ENCODE data around the gene GPR152.
A peak's percentile ranks its signal among the peaks of the same experiment; 100 is the strongest.
"Not testable (repeated sequence)": the region's sequence is repeated elsewhere in the genome, so short reads cannot be mapped to it uniquely, and the experiment has no call there.

Gene GPR152

GRCh38 chr11:67489203-67489884 is 36.8 kb upstream of the GPR152 start:
- no peak for DNase-seq

- no peak for DNase-seq
Measured at GRCh38 chr11:67486481-67487195, 34.1 kb upstream of the GPR152 start.

GRCh38 chr11:67485873-67486361 is 33.4 kb upstream of the GPR152 start:
- not testable (repeated sequence) for DNase-seq

DNA sequence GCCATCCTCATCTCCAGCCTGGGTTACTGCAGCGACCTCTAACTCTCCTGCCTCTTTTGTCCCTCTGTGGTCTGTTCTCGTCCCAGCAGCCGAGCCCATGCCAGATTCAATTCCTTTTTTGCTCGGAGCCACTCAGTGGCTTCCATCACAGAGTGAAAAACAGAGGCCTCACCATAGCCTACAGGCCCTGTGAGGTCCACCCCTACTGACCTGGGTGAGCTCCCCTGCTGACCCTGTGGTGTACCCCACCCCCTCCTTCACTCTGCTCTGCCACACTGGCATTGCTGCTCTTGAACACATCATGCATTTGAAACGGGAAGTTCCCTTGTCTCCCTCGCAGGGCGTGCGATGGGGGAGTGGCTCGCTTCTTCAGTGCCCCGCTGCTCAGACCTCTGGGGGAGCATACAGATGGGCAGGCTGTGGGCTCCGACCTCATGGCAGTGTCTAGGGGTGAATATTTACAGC is 32.4 kb upstream of the GPR152 start:
- DNase-seq, result peak; percentile 65

- no peak for DNase-seq
Measured at GRCh38 chr11:67483831-67484665, 31.5 kb upstream of the GPR152 start.

GRCh38 chr11:67482827-67483798 is 30.6 kb upstream of the GPR152 start, which contains the start of gene AIP:
Gene AIP (plus strand): TSS chr11:67483026. CDS start chr11:67483159, 133 bp downstream.
- peak; percentile 98 for DNase-seq

GRCh38 chr11:67482275-67482826 is 29.8 kb upstream of the GPR152 start:
- peak; percentile 70 for DNase-seq

DNA sequence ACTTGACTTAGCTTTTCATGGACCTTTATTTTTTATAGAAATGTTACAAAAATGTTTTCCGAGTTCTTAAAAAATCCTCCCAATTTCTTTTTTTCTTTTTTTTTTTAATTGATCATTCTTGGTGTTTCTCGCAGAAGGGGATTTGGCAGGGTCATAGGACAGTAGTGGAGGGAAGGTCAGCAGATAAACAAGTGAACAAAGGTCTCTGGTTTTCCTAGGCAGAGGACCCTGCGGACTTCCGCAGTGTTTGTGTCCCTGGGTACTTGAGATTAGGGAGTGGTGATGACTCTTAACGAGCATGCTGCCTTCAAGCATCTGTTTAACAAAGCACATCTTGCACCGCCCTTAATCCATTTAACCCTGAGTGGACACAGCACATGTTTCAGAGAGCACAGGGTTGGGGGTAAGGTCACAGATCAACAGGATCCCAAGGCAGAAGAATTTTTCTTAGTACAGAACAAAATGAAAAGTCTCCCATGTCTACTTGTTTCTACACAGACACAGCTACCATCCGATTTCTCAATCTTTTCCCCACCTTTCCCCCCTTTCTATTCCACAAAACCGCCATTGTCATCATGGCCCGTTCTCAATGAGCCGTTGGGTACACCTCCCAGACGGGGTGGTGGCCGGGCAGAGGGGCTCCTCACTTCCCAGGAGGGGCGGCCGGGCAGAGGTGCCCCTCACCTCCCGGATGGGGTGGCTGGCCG is 25.0 kb upstream of the GPR152 start:
- DNase-seq, result not testable (repeated sequence)

DNA sequence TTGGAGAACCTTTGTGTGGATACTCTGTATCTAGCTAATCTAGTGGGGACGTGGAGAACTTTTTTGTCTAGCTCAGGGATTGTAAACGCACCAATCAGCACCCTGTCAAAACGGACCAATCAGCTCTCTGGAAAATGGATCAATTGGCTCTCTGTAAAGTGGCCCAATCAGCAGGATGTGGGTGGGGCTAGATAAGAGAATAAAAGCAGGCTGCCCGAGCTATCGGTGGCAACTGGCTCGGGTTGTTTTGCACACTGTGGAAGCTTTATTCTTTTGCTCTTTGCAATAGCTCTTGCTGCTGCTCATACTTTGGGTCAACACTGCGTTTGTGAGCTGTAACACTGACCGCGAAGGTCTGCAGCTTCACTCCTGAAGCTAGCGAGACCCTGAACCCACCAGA is 24.2 kb upstream of the GPR152 start:
- DNase-seq, result not testable (repeated sequence)

DNA sequence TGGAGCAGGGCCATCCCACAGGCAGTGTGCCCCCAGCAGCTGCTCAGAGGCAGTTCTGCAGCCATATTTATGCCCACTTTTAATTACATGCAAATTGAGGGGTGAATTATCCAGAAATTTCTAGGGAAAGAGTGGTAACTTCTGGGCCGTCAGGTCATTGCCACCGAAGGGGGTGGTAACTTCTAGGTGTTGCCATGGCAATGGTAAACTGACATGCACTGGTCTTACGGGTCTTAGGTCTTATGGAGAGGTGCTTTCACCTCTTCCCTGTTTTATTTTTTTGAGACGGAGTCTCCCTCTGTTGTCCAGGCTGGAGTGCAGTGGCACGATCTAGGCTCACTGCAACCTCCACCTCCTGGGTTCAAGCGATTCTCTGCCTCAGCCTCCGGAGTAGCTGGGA is 20.4 kb upstream of the GPR152 start:
- no peak for DNase-seq

- no peak for DNase-seq
Measured at GRCh38 chr11:67470337-67471002, 17.9 kb upstream of the GPR152 start.

- DNase-seq, result no peak
Measured at GRCh38 chr11:67469508-67469811, 16.9 kb upstream of the GPR152 start.

DNA sequence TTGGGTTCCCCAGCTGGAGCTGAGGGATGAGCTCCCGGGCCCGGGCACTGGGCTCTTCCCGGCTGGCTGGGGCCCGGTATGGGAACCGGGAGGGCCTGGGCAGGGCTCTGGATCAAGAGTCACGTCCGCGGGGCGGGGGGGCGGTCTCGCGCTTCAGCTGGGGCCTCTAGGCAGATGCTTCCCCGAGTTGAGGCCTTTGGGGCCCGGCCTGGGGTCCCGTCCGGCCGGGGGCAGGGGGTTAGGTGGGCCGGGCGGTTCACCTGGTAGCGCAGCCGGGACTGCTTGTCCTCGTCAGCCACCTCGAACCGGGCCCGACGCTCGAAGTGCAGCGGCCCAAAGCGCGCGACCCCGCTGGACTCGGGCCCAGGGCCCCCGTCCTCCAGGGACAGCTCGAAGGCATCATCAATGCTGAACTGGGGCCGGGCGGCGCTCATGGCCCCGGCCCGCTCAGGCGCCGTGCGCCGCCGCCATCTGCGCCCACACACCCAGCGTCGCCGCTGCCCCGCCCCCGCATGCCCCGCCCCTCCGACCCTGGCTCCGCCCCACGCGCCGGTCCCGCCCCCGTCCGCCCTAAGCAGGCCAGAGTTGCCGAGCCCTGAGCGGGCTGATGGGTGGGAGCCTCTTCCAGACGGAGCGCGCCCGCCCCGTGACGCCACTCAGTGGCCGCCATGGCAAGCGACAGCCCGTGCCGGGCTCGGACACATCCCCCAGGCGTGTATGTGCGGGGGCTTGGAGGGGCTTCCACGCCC is 16.4 kb upstream of the GPR152 start, which contains the start of gene TMEM134:
Gene TMEM134 (minus strand): TSS at position 493 of the 749 bp plus-strand sequence. CDS start 59 bp downstream, at position 434.
- DNase-seq, result peak; percentile 97

DNA sequence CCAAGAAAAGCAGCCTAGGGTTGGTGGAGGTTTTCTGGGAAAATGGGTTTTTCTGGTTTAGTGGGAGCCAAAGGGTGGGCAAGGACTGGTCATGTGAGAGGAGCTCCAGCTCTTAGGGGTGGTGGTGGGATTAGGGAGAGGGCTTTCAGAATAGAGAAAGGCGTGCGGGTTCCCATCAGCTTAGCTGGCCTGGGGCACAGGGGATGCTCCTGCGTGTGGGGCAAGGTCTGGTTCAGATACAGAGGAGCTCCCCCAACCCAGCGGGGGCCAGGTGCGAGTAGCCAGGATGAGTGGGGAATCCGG is 15.9 kb upstream of the GPR152 start:
- no peak for DNase-seq

DNA sequence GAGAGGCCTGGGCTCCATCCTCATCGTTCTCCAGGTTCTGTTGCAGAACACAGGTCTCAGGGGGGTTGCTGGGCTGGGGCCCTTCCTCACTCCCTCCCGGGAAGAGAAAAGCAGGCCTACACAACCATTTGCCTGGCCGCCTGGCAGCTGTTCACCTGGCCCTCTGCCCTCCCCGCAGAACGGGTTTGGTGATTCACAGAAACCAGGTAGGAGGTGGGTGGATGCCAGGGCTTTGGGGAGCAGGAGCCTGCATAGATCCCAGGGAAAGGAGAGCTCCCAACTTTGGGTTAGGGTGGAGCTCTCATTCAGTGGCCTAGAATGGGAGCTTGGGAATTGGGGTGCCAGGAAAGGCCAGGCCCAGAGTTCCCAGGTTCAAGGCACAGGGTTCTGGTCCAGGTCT is 15.5 kb upstream of the GPR152 start:
- no peak for DNase-seq

DNA sequence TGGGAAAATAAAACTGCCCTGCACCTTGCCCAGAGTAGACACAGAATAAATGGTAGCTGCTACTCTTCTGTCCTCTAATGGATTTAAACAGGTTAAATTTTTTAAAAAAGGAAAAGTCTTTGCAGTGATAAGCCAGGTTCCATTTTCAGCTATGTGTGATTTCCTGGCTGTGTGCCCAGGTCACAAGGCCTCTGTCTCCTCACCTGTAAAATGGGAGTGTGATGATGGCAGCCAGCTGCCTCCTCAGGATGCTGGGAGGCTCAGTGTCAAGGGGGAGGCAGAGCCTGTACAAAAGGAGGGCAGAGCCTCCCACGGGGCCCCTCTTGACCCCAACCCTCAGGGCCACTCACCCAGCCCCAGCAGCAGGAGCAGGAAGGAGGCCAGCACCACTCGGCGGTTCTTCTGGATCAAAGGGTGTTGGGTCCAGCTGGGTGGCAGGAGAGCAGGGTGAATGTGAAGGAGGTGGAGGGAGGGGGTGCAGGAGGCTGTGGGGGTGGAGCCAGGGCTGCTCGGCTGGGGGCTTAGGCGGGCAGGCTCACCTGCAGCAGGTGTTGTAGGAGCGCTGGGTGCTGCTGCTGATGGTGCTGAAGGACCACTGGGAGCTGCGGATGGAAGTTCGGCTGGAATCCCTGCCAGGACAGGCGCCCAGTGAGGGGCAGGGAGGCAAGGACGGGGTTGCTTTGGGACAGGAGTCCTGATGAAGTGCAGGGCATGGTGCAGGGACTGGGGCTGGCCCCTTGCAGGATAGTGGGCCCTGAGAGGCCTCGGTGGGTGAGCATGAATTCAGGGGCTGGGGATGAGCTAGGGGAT is 14.6 kb upstream of the GPR152 start:
- DNase-seq, result no peak

- no peak for DNase-seq
Measured at GRCh38 chr11:67466367-67466766, 13.8 kb upstream of the GPR152 start.

GRCh38 chr11:67465530-67465929 is 13.0 kb upstream of the GPR152 start:
- DNase-seq, result not testable (repeated sequence)

DNA sequence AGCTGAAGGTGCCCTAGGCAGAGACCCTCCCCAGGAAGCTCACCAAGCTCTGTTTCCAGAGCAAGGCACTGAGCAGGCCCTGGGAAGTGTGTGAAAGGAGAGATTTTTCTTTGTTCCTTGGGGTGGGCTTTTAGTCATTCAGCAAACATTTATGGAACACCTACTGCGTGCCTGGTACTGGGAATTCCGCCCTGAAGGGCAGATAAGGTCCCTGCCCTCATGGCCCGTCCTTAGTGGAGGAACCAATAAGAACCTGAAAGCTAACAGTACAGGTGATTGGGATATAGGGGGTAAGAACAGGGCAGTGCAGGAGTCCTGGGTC is 12.6 kb upstream of the GPR152 start:
- no peak for DNase-seq

All from suppressor macrophage treated with lipopolysaccharide for 4 hours (primary cell).